ENCODE data around the gene GATD1. TPM values are rescaled to one million over a fixed set of nuclear protein-coding genes. Genes with fewer than 3 reads are reported as not detected.

GATD1 gene
- total RNA-seq, 1 donor from 2014 or later = 26.2 TPM

- peaks cover 87% of the 10 kb centered on the region for H3K36me3 ChIP-seq
- intact Hi-C loops (cut with micrococcal nuclease) = no loop called here
- TF ChIP-seq CTCF (IDR thresholded peaks at IDR 0.05; ENCODE audit: borderline replicate concordance) = no peak
These were observed 15.7 kb downstream of the GATD1 start for GRCh38 chr11:761526-762108.

GRCh38 chr11:760236-760635 is 17.1 kb downstream of the GATD1 start:
- Histone ChIP-seq H3K4me3 (no peak overlapping the region), H3K27ac (replicated peaks) (no peak overlapping the region), H3K4me1 (no peaks in the 10 kb centered on the region), H3K36me3 (peaks cover 87% of the 10 kb centered on the region), H3K27me3 (ENCODE audit: low read depth) (no peaks in the 10 kb centered on the region), H3K9me3 (replicated peaks) (no peaks in the 10 kb centered on the region)
- intact Hi-C loops (cut with micrococcal nuclease) = no loop called here
- TF ChIP-seq CTCF (IDR thresholded peaks at IDR 0.05; ENCODE audit: borderline replicate concordance) = no peak
- no peak for DNase-seq

More at GRCh38 chr11:761526-762108, 15.7 kb downstream of the GATD1 start:
- H3K4me1 ChIP-seq = no peaks in the 10 kb centered on the region
- H3K27ac ChIP-seq (replicated peaks) = no peak overlapping the region
- no peak overlapping the region for H3K4me3 ChIP-seq
- H3K9me3 ChIP-seq (replicated peaks) = no peaks in the 10 kb centered on the region
- DNase-seq = no peak
- H3K27me3 ChIP-seq (ENCODE audit: low read depth) = no peaks in the 10 kb centered on the region

GRCh38 chr11:749731-750130 is 27.6 kb downstream of the GATD1 start:
- peaks cover 38% of the 10 kb centered on the region for H3K4me1 ChIP-seq
- H3K27ac ChIP-seq (replicated peaks) = no peak overlapping the region
- H3K36me3 ChIP-seq = no peaks in the 10 kb centered on the region
- DNase-seq = no peak
- H3K27me3 ChIP-seq (ENCODE audit: low read depth) = no peaks in the 10 kb centered on the region
- intact Hi-C loops (cut with micrococcal nuclease) = no loop called here
- H3K9me3 ChIP-seq (replicated peaks) = no peaks in the 10 kb centered on the region
- no peak overlapping the region for H3K4me3 ChIP-seq
- no peak for TF ChIP-seq CTCF (IDR thresholded peaks at IDR 0.05; ENCODE audit: borderline replicate concordance)

GRCh38 chr11:748007-748359 is 29.3 kb downstream of the GATD1 start:
- Histone ChIP-seq H3K4me3 (peak overlapping the region; percentile 96), H3K36me3 (no peaks in the 10 kb centered on the region), H3K27me3 (ENCODE audit: low read depth) (no peaks in the 10 kb centered on the region), H3K4me1 (peaks cover 38% of the 10 kb centered on the region), H3K9me3 (replicated peaks) (no peaks in the 10 kb centered on the region), H3K27ac (replicated peaks) (peak overlapping the region; percentile 92)
- intact Hi-C loops (cut with micrococcal nuclease) = no loop called here
- no peak for TF ChIP-seq CTCF (IDR thresholded peaks at IDR 0.05; ENCODE audit: borderline replicate concordance)
- DNase-seq = no peak

GRCh38 chr11:747158-748006 is 29.9 kb downstream of the GATD1 start, which contains the start of gene TALDO1:
Gene TALDO1 (plus strand): TSS chr11:747464. CDS start chr11:747482, 18 bp downstream.
- H3K27me3 ChIP-seq (ENCODE audit: low read depth) = no peaks in the 10 kb centered on the region
- peaks cover 38% of the 10 kb centered on the region for H3K4me1 ChIP-seq
- peak within 1 kb of the TSS; percentile 96 for H3K4me3 ChIP-seq
- no peaks in the 10 kb centered on the region for H3K36me3 ChIP-seq
- intact Hi-C loops (cut with micrococcal nuclease) = no loop called here
- peak; percentile 46 for TF ChIP-seq CTCF (IDR thresholded peaks at IDR 0.05; ENCODE audit: borderline replicate concordance)
- peak; percentile 93 for DNase-seq
- peak within 1 kb of the TSS; percentile 92 for H3K27ac ChIP-seq (replicated peaks)
- no peaks in the 10 kb centered on the region for H3K9me3 ChIP-seq (replicated peaks)

All from left ventricle myocardium inferior (tissue), 1 donor.